WTC11 (cell line): Measurements from ENCODE around the gene IFIH1. TPM values are rescaled to one million over a fixed set of nuclear protein-coding genes. Genes with fewer than 3 reads are reported as not detected.

Experiments used
- ATAC-seq: fragments of 200-7000 bp; cut with Tn5 transposase; 2 replicates; pipeline ENCODE4 v1.10.0; 2021; ENCODE audit warnings: mild to moderate bottlenecking, moderate library complexity
- CTCF ChIA-PET: fragments of 300-600 bp; sonication (Branson Sonifier 250); formaldehyde crosslinking; loops from one replicate; lab custom pipeline; 2021; ENCODE audit warnings: antibody characterized with exemption; lab: Charles Lee
- POLR2A ChIA-PET: fragments of 350-600 bp; sonication (Branson Sonifier 250); formaldehyde crosslinking; loops from one replicate; lab custom pipeline; 2021; ENCODE audit warnings: antibody characterized with exemption; lab: Charles Lee
- DNase-seq: peaks from one replicate; pipeline ENCODE4 v3.0.0; 2021; ENCODE audit warnings: low spot score
- H3K27ac Mint-ChIP-seq: 2 replicates; pipeline ENCODE4 v1.8.0; 2021; ENCODE audit warnings: mixed read lengths
- H3K27me3 Mint-ChIP-seq: 2 replicates; pipeline ENCODE4 v1.8.0; 2021; ENCODE audit warnings: low read depth, mild to moderate bottlenecking, moderate library complexity, mixed read lengths
- H3K36me3 Mint-ChIP-seq: 2 replicates; pipeline ENCODE4 v1.8.0; 2021; ENCODE audit warnings: mixed read lengths
- H3K4me1 Mint-ChIP-seq: 2 replicates; pipeline ENCODE4 v1.8.0; 2022; ENCODE audit warnings: mixed read lengths
- H3K4me3 Mint-ChIP-seq: 2 replicates; pipeline ENCODE4 v1.8.0; 2021; ENCODE audit warnings: mild to moderate bottlenecking, moderate library complexity, mixed read lengths
- H3K9me3 Mint-ChIP-seq: 2 replicates; pipeline ENCODE4 v1.8.0; 2021; ENCODE audit warnings: mixed read lengths
- E2F4 ChIP-seq: sonication (generic); formaldehyde crosslinking; IDR thresholded peaks from 2 replicates; pipeline ENCODE4 v1.8.1; 2022; ENCODE audit warnings: low read depth, mild to moderate bottlenecking, moderate library complexity, missing genetic modification reagents, borderline replicate concordance
- IRF1 ChIP-seq: sonication (generic); formaldehyde crosslinking; IDR thresholded peaks from 2 replicates; pipeline ENCODE4 v1.8.0; 2023; ENCODE audit warnings: missing genetic modification reagents
- MLX ChIP-seq: sonication (generic); formaldehyde crosslinking; IDR thresholded peaks from 2 replicates; pipeline ENCODE4 v1.8.1; 2023; ENCODE audit warnings: mild to moderate bottlenecking, missing genetic modification reagents, moderate library complexity
- MXD4 ChIP-seq: fragments of 250-450 bp; sonication (Bioruptor Pico); IDR thresholded peaks from 2 replicates; pipeline ENCODE4 v1.8.0; 2021; ENCODE audit warnings: mild to moderate bottlenecking, moderate library complexity, borderline replicate concordance
- MYBL2 ChIP-seq: sonication (generic); formaldehyde crosslinking; IDR thresholded peaks from 2 replicates; pipeline ENCODE4 v1.8.1; 2023; ENCODE audit warnings: mild to moderate bottlenecking, moderate library complexity, missing genetic modification reagents
- RELA ChIP-seq: sonication (generic); formaldehyde crosslinking; IDR thresholded peaks from 2 replicates; pipeline ENCODE4 v1.8.1; 2022; ENCODE audit warnings: missing genetic modification reagents, mild to moderate bottlenecking, borderline replicate concordance
- SMAD4 ChIP-seq: sonication (generic); formaldehyde crosslinking; IDR thresholded peaks from 2 replicates; pipeline ENCODE4 v1.8.0; 2022; ENCODE audit warnings: mild to moderate bottlenecking, missing genetic modification reagents
- SOX15 ChIP-seq: fragments of 250-450 bp; sonication (Bioruptor Pico); IDR thresholded peaks from 2 replicates; pipeline ENCODE4 v1.9.0; 2021; ENCODE audit warnings: mild to moderate bottlenecking
- TEAD4 ChIP-seq: sonication (generic); formaldehyde crosslinking; IDR thresholded peaks from 2 replicates; pipeline ENCODE4 v1.8.0; 2022; ENCODE audit warnings: mild to moderate bottlenecking, missing genetic modification reagents
- ZBTB21 ChIP-seq: sonication (generic); formaldehyde crosslinking; IDR thresholded peaks from 2 replicates; pipeline ENCODE4 v1.8.1; 2023; ENCODE audit warnings: mild to moderate bottlenecking, missing genetic modification reagents, borderline replicate concordance
- ZNF219 ChIP-seq: sonication (generic); formaldehyde crosslinking; IDR thresholded peaks from 2 replicates; pipeline ENCODE4 v1.8.0; 2023; ENCODE audit warnings: missing genetic modification reagents, mild to moderate bottlenecking, borderline replicate concordance
- ZNF396 ChIP-seq: fragments of 250-450 bp; sonication (Bioruptor Pico); IDR thresholded peaks from 2 replicates; pipeline ENCODE4 v1.8.0; 2021; ENCODE audit warnings: mild to moderate bottlenecking, moderate library complexity, borderline replicate concordance
- ZNF532 ChIP-seq: fragments of 250-450 bp; sonication (Bioruptor Pico); IDR thresholded peaks from 2 replicates; pipeline ENCODE4 v1.9.0; 2021; ENCODE audit warnings: mild to moderate bottlenecking, borderline replicate concordance
- total RNA-seq: library from RNA; stranded (reverse); gene quantifications from 3 replicates; pipeline ENCODE4 v1.2.3, GENCODE V29; 2021

Gene IFIH1
- total RNA-seq, 1 experiment from 2014 or later, result 1.3 TPM

GRCh38 chr2:162320864-162321517 lies 2.5 kb upstream of the IFIH1 start:
- H3K4me3 Mint-ChIP-seq, result no peak overlapping the region
- ATAC-seq, result no peak

GRCh38 chr2:162317861-162318327 lies 590 bp downstream of the IFIH1 start:
- Mint-ChIP-seq H3K36me3 (no peaks in the 10 kb centered on the region), H3K27me3 (peaks cover 21% of the 10 kb centered on the region), H3K9me3 (peaks cover 6% of the 10 kb centered on the region; the same call in 1 of the 2 replicates), H3K27ac (no peak overlapping the region), H3K4me3 (peak overlapping the region; percentile 82), H3K4me1 (peaks cover 23% of the 10 kb centered on the region)
- POLR2A ChIA-PET, result no interaction called here
- CTCF ChIA-PET, result interaction anchor here (0.6 to 2.6 kb wide), 6 partner anchors 10 to 376 kb away, joined by 3 to 20 read pairs (median 4); no protein-coding TSS in a partner anchor
- no peak for TF ChIP-seq MLX
- TF ChIP-seq TEAD4, result no peak
- TF ChIP-seq ZNF532 (CRISPR knock-in tag), result no peak
- TF ChIP-seq SOX15 (CRISPR knock-in tag), result no peak
- no peak for TF ChIP-seq MYBL2
- no peak for TF ChIP-seq MXD4 (CRISPR knock-in tag)
- no peak for TF ChIP-seq ZNF396 (CRISPR knock-in tag)
- no peak for TF ChIP-seq ZBTB21 (CRISPR knock-in tag)
- TF ChIP-seq ZNF219 (CRISPR knock-in tag), result no peak
- no peak for TF ChIP-seq IRF1
- no peak for TF ChIP-seq RELA (CRISPR knock-in tag)
- no peak for TF ChIP-seq E2F4 (CRISPR knock-in tag)
- ATAC-seq (peak; percentile 49), DNase-seq (peak; percentile 26)

More at GRCh38 chr2:162320864-162321517, 2.5 kb upstream of the IFIH1 start:
- Mint-ChIP-seq H3K27ac (no peak overlapping the region), H3K36me3 (no peaks in the 10 kb centered on the region), H3K9me3 (no peaks in the 10 kb centered on the region)
- POLR2A ChIA-PET, result no interaction called here
- TF ChIP-seq ZNF396 (CRISPR knock-in tag) (no peak), SMAD4 (CRISPR knock-in tag) (no peak)
- TF ChIP-seq, all 79 proteins: peak for 0
- H3K4me1 Mint-ChIP-seq, result peaks cover 26% of the 10 kb centered on the region
- DNase-seq, result no peak
- H3K27me3 Mint-ChIP-seq, result peaks cover 21% of the 10 kb centered on the region
- CTCF ChIA-PET, result no interaction called here
